Measurements from ENCODE around the gene ACBD5.

Gene ACBD5

DNA sequence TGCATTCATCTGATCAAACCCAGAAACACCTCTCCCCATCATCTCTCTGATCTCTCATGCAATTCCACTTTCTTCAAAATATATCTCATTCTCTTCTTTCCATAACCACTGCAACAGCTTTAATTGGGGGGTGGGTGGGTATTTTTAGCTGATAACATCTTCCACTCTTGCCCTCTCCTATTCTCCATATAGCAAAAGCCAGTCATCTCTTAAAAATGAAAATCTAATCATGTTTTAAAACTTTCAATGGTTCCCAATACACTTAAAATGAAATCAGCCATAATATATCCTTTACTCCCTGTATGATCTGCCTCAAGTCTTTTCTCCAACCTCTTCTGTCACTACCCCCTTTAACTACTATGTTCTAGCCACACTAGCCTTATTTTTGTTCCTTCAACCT is 87.9 kb downstream of the ACBD5 start:
- DNase-seq (ENCODE audit: low spot score): no peak

- no peak for DNase-seq (ENCODE audit: low spot score)
Measured at GRCh38 chr10:27150261-27150660, 90.3 kb downstream of the ACBD5 start.

- DNase-seq (ENCODE audit: low spot score): no peak
Measured at GRCh38 chr10:27147701-27148100, 92.9 kb downstream of the ACBD5 start.

DNA sequence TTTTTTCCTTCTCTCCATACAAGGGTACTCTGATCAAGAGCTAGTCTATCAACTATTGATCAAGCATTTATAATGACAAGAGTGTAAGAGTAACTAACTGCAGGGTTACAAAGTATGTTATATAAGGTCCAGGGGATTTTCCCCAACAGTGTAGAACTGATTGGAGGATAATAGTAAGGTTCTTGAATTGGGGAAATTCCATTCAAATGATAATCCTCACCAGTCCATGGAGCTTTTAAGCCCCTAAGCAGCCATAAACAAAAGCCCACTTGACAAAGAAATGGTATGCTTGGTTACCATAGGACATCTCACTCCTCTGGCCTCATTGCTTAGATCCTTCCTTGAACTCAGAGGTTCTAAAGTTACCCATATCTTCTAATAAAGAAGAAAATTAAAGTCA is 94.7 kb downstream of the ACBD5 start:
- no peak for DNase-seq (ENCODE audit: low spot score)
